Measurements from ENCODE around the gene SOCS6.

Gene SOCS6

GRCh38 chr18:70289351-70290312 lies 787 bp downstream of the SOCS6 start:
- peak; percentile 15 for ATAC-seq

GRCh38 chr18:70290482-70291294 lies 1.8 kb downstream of the SOCS6 start:
- no peak for ATAC-seq

DNA sequence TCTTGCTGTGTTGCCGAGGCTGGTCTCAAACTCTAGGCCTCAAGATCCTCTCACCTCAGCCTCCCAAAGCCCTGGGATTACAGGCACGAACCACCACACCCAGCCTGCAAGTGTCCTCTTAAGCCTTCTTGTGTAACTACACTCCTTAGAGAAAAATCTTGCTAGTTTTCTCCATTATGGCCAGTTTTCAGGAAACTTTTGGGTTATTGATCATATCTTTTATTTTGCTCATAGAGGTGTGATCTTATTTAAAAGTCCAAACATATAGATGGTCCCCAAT lies 2.4 kb downstream of the SOCS6 start:
- no peak for ATAC-seq

GRCh38 chr18:70292628-70293027 lies 3.8 kb downstream of the SOCS6 start:
- ATAC-seq: no peak

DNA sequence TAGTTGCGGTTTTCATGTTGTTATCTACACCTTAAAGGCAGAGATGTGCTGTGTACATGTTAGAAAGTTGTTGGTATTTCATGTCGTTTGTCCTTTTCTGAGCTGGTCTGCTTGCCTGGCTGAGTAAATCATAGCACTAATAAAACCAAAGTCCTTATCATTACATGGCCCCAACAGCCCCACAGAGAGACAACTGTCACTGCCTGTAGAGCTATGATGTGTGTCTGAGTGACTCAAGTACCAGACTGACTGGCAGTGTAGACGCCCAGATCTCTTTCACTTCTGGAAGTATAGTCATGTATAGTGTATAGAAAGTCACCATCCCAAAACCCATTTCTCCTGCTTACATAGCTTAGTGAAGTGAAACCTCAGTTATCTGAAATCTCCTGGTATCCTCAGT lies 4.3 kb downstream of the SOCS6 start:
- ATAC-seq: peak; percentile 21 to 67

GRCh38 chr18:70294471-70295191 lies 5.8 kb downstream of the SOCS6 start:
- no peak for ATAC-seq

- no peak for ATAC-seq
These were observed 6.6 kb downstream of the SOCS6 start for GRCh38 chr18:70295192-70296188.

GRCh38 chr18:70296289-70296688 lies 7.4 kb downstream of the SOCS6 start:
- ATAC-seq: no peak

GRCh38 chr18:70296781-70297180 lies 7.9 kb downstream of the SOCS6 start:
- ATAC-seq: no peak

- ATAC-seq: no peak
These were observed 10.5 kb downstream of the SOCS6 start for GRCh38 chr18:70299393-70299792.

DNA sequence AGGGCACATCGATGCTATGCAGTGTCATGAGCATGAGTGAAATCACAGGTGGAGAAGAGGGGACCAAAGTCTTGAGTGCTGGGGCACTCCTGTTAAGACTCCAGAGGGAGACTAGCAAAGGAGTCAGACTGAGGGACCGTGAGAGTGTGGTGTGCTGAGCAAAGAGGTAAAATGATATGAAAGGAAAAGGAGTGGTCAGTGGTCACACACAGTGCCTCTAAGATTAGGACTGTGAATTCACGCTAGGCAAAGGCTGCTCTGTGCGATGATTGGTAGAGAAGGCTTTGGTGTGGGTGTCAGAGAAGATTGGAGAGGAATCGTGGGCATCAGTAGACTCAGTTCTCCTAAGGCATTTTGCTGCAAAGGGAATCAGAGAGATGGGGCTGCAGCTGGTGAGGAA lies 12.8 kb downstream of the SOCS6 start:
- ATAC-seq: no peak

DNA sequence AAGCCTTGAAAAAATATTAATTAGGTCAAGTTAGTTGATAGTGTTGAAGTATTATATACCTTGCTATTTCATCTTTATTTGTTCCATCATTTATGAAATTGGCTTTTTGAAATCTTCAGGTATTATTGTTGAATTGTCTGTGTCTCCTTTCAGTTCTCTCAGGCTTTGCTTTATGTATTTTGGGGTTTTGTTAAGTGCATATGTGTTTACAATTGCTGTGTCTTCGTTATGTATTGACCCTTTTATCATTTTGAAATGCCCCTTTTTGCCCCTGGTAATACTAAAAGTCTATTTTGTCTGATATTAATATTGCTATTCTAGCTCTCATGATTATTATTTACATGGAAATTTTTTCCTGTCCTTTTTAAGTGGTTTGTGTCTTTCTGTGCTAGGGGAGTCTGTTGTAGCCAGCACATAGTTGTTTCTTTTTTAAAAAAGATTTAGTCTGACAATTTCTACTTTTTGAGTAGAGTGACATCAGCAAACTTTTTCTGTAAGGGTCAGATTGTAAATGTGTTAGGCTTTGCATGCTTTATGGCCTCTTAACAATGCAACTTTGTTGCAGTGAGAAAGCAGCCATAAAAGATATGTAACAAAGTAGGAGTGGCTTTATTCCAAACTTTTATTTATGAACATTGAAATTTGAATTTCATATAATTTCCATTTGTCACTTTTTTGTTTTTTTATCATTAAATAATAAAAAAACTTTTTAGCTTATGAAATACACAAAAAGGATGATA lies 19.9 kb downstream of the SOCS6 start:
- no peak for ATAC-seq

GRCh38 chr18:70310560-70311320 lies 21.9 kb downstream of the SOCS6 start:
- ATAC-seq: no peak

GRCh38 chr18:70311726-70312125 lies 22.9 kb downstream of the SOCS6 start:
- no peak for ATAC-seq

DNA sequence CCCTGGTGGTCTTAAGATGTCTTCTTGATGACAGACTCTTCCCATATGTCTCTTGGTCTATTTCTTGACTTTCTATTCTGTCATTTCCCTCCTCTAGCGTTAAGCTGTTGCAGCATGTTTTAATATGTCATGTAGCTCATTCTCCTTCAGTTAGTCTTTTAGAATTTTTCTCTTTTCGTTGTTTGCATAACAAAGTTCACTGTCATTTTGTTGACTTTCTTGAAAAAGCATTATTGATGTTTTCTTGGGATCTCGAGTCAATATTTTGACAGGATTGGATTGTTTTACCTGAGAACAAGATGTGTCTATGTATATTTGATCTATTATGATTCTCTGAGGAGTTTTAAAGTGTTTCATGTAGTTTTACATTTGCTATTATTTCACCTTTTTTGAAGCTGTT lies 24.8 kb downstream of the SOCS6 start:
- no peak for ATAC-seq

DNA sequence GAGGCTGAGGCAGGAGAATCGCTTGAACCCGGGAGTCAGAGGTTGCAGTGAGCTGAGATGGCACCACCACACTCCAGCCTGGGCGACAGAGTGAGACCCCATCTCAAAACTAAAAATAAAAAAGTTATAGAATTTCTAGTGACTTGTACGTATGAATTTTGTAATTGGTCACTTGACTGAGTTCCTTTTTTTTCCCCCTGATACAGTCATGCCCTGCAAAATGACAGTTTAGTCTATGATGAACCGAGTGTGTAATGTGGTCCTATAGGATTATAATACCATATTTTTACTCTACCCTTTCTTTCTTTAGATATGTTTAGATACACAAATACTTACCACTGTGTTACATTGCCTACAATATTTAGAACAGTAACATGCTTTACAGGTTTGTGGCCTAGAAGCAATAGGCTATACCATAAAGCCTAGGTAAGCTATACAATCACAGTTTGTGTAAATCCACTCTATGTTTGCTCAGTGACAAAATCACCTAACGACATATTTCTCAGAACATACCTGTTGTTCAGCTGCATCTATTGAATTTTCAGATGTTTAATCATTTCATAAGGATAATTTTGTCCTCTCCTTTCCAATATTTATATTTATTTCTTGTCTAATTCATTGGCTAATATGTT lies 25.4 kb downstream of the SOCS6 start:
- ATAC-seq: no peak

GRCh38 chr18:70319187-70319586 lies 30.3 kb downstream of the SOCS6 start:
- ATAC-seq: no peak

GRCh38 chr18:70321616-70322015 lies 32.8 kb downstream of the SOCS6 start:
- ATAC-seq: no peak

- ATAC-seq: no peak
These were observed 33.5 kb downstream of the SOCS6 start for GRCh38 chr18:70322385-70322784.

DNA sequence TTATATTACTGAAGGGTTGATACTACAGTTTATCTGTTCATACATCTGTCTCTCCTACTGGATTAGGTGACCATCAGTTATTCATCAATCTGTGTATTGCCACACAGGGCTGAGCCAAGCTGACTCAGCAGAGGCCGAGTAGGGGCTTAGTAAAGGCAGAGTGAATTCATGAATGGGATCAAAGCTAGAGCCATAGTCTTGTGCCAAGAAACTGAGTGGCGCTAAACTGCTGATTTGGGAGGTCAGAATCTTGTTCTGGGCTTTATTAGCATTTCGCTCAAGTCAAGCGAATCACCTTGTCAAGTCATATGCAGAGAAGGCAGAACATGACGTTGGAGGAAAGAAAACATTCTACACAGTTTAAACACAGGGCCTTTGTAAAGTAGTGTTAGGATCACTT lies 34.1 kb downstream of the SOCS6 start:
- ATAC-seq: no peak

All from activated CD4-positive, CD25-positive, alpha-beta regulatory T cell treated with anti-CD3 and anti-CD28 coated beads, Interleukin-2, amount 50 U/mL, for 24 hours (primary cell).